Heart left ventricle (tissue), 13 donors: ENCODE measurements around the gene WDR7.

ENCODE experiments used
- CTCF ChIP-seq, 12 donors: fragments of 200-600 bp; sonication (generic) in 4 of 12; IDR thresholded peaks; one replicate each; pipeline versions ENCODE4 v1.5.0 to v1.8.0; 2018 to 2022; ENCODE audit warnings: antibody characterized with exemption in 12 of 12, mild to moderate bottlenecking in 5 of 12
- POLR2A ChIP-seq, 2 donors: fragments of 450-650 bp; IDR thresholded peaks; one replicate each; pipeline ENCODE4 v1.6.1; 2017; ENCODE audit warnings: antibody characterized with exemption in 2 of 2, mild to moderate bottlenecking in 2 of 2, moderate library complexity in 2 of 2
- donor health status: ischemic (EF 13 %, LVEDD 7.1; RV severe dilation, severe dysfunction).
- donor health status: DM: no; HTN: yes; CAD: no.
- donor health status: DM: no; HTN: no; CAD: no.
- donor health status: ischemic (EF 25% LVEDD 6.9; RV normal size, moderate dysfunction).
- donor health status: ischemic (EF 25% LVEDD 5.7; RV mildly dilated, moderate dysfunction).
- donor health status: ischemic (EF 35%, LVEDD 5.7; RV mildly dilated, moderate dysfunction).
- donor health status: nonischemic (EF 11% LVEDD 7.7; RV severe dilation, severe dysfunction).
- donor health status: DM: yes; HTN: yes; CAD: no.
- donor health status: PGD.
- donor health status: ischemic (EF 29% LVEDD 5.4; RV normal size, mild dysfunction).
- donor health status: nonischemic (EF 23%, LVEDD 6.1; RV moderate dilation, normal function).

GRCh38 chr18:56807901-56808300, 156.7 kb downstream of the WDR7 start:
- TF ChIP-seq CTCF (IDR thresholded peaks at IDR 0.05) = no peak
- no peak for TF ChIP-seq POLR2A (IDR thresholded peaks at IDR 0.05)
